Inflammatory macrophage treated with lipopolysaccharide for 4 hours (primary cell): ENCODE results near the gene TAF4B.
"Not testable (repeated sequence)": the region's sequence is repeated elsewhere in the genome, so short reads cannot be mapped to it uniquely, and the experiment has no call there.

Experiments
- DNase-seq: peaks from one replicate; pipeline ENCODE4 v3.0.0-alpha.2; 2020

TAF4B gene

GRCh38 chr18:26309281-26309680 lies 83.0 kb downstream of the TAF4B start:
- peak; percentile 15 for DNase-seq

GRCh38 chr18:26312199-26312598 lies 86.0 kb downstream of the TAF4B start:
- DNase-seq, result no peak

- DNase-seq, result no peak
Observed at GRCh38 chr18:26317398-26317797, 91.2 kb downstream of the TAF4B start.

- DNase-seq, result no peak
Observed at GRCh38 chr18:26320686-26321085, 94.4 kb downstream of the TAF4B start.

- no peak for DNase-seq
Observed at GRCh38 chr18:26322890-26323653, 96.8 kb downstream of the TAF4B start.

GRCh38 chr18:26325771-26326170 lies 99.5 kb downstream of the TAF4B start:
- DNase-seq, result no peak

- no peak for DNase-seq
Observed at GRCh38 chr18:26327062-26327461, 100.8 kb downstream of the TAF4B start.

GRCh38 chr18:26332991-26333390 lies 106.7 kb downstream of the TAF4B start:
- DNase-seq, result no peak

GRCh38 chr18:26335156-26335555 lies 108.9 kb downstream of the TAF4B start:
- no peak for DNase-seq

- no peak for DNase-seq
Observed at GRCh38 chr18:26335571-26336487, 109.6 kb downstream of the TAF4B start.

- no peak for DNase-seq
Observed at GRCh38 chr18:26336572-26336971, 110.3 kb downstream of the TAF4B start.

GRCh38 chr18:26342646-26343045 lies 116.4 kb downstream of the TAF4B start:
- DNase-seq, result no peak

GRCh38 chr18:26350961-26351360 lies 124.7 kb downstream of the TAF4B start:
- DNase-seq, result no peak

- no peak for DNase-seq
Observed at GRCh38 chr18:26356045-26356785, 130.0 kb downstream of the TAF4B start.

- DNase-seq, result no peak
Observed at GRCh38 chr18:26357960-26358359, 131.7 kb downstream of the TAF4B start.

- DNase-seq, result no peak
Observed at GRCh38 chr18:26362021-26362420, 135.8 kb downstream of the TAF4B start.

GRCh38 chr18:26367425-26367824 lies 141.2 kb downstream of the TAF4B start:
- DNase-seq, result no peak

GRCh38 chr18:26370037-26370436 lies 143.8 kb downstream of the TAF4B start:
- no peak for DNase-seq

GRCh38 chr18:26376105-26376504 lies 149.9 kb downstream of the TAF4B start:
- no peak for DNase-seq

GRCh38 chr18:26378701-26379100 lies 152.5 kb downstream of the TAF4B start:
- no peak for DNase-seq

GRCh38 chr18:26381555-26381954 lies 155.3 kb downstream of the TAF4B start:
- DNase-seq, result not testable (repeated sequence)

GRCh38 chr18:26383454-26384270 lies 157.4 kb downstream of the TAF4B start:
- DNase-seq, result peak; percentile 31
